C4-2B (cell line): ENCODE results near the gene DLG1.

Experiments
- ZFX ChIP-seq: fragments of 450-650 bp; IDR thresholded peaks from 2 replicates; pipeline ENCODE4 v1.6.1; 2017
- TF ChIP-seq, protein P1 (sequence below): fragments of 450-650 bp; conservative IDR thresholded peaks from 2 replicates; pipeline ENCODE4 v1.5.1; 2017; ENCODE audit warnings: mild to moderate bottlenecking

DNA sequence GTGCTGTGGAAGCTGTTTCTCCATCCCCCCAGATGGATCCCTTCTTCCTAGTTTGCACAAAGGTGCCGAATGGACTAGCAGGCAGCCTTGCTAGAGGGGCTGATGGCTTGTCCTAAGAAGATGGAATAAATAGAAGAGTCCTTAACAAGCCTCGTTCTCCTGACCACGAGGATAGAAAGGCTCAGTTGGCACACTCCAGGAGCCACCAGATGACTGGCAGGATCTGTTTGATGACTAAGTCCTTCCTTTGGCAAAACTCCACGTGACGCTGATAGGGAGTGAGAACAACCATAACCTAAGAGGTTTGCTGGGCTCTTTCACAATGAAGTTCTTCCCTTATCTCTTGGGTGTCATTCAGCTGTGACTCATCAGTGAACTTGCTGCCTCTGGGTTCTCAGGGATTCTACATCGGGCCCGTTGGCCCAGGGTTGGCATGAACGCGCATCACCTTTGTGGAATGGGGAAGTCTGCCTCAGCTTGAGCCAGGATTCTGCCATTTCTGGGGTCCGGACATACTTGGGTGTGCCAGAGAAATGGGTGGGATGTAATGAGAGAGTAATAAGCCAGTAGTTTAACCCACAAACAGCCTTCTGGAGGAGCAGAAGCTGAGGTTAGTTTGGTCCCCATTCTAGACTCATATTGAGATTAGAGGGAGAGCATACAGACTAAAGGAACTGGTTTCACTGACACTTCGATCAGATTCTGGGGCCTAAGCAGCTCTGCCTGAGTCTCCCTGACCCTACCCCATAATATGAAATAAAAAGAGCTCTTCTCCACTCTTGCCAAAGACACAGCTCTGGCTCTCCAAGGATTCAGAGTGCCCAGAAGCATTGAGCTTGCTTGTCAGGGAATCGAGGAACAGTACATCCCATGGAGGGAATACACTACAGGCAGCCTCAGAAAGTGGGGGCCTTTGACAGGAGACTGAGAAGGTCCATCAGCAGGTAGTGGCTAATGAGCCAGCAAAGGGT is 266.8 kb downstream of the DLG1 start:
- TF ChIP-seq, protein P1, sequence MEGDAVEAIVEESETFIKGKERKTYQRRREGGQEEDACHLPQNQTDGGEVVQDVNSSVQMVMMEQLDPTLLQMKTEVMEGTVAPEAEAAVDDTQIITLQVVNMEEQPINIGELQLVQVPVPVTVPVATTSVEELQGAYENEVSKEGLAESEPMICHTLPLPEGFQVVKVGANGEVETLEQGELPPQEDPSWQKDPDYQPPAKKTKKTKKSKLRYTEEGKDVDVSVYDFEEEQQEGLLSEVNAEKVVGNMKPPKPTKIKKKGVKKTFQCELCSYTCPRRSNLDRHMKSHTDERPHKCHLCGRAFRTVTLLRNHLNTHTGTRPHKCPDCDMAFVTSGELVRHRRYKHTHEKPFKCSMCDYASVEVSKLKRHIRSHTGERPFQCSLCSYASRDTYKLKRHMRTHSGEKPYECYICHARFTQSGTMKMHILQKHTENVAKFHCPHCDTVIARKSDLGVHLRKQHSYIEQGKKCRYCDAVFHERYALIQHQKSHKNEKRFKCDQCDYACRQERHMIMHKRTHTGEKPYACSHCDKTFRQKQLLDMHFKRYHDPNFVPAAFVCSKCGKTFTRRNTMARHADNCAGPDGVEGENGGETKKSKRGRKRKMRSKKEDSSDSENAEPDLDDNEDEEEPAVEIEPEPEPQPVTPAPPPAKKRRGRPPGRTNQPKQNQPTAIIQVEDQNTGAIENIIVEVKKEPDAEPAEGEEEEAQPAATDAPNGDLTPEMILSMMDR: no peak
- TF ChIP-seq ZFX: no peak
